ENCODE measurements around the gene E2F4. TPM values are rescaled to one million over a fixed set of nuclear protein-coding genes. Genes with fewer than 3 reads are reported as not detected.

Gene E2F4
- total and polyA plus RNA-seq, 2 of the 13 experiments (the other 11 are each of a cell fraction or from before 2014, with no cell fraction given), result 84.8 to 91.2 TPM

DNA sequence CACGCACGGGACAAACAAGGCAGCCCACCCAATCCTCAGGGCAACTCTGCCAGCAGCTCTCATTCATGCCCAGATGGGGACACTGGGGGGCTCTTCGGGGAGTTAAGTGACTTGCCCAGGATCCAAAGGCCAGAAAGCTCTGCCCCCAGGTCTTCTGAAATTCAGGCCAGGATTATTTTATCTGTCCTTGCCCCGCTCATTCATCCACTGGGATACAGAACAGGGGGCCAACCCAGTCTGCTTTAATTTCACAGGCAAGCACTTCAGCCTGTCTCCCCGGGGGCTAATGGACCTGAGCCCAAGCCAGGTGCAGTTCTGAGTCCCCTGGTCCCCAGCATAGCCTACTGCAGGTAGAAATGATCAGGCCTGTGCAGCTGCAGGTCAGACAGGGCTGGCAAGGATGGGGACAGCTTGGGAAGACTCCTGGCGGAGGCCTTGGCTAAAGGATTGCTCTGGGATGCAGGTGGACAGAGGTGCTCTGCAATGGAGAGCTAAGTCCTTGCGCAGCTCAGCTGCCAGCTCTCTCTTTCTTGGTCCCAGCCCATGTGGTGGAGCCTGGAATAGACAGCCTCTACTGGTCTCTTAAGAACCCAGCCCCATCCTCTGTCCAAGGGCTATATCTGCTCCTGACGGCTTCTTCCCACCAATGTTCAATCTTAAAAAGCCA, 40.4 kb upstream of the E2F4 start:
- Histone ChIP-seq H4K20me1 (ENCODE audit: insufficient read depth, low read length) (peaks cover 9% of the 10 kb centered on the region; the same call in 1 of the 2 replicates), H2AFZ (ENCODE audit: low read length) (no peak overlapping the region), H3K4me1 (ENCODE audit: insufficient read depth, low read length) (peaks cover 23% of the 10 kb centered on the region), H3K4me3 (replicated peaks in 1 of 3; ENCODE audit: insufficient read depth in 1 of 3, low read depth in 2 of 3, low read length in 3 of 3) (peak overlapping the region; percentile 64 to 77 (median 73)), H3K36me3 (replicated peaks in 1 of 2; ENCODE audit: control insufficient read depth in 1 of 2, insufficient read depth in 2 of 2, low read length in 2 of 2) (peaks cover 11 to 26% of the 10 kb centered on the region in 2 experiments; a peak in 4 of 5 replicates), H3K9ac (ENCODE audit: insufficient read depth, low read depth, low read length) (peak overlapping the region; percentile 63; the same call in 1 of the 2 replicates), H3K79me2 (ENCODE audit: insufficient read depth, low read length) (no peaks in the 10 kb centered on the region), H3K4me2 (ENCODE audit: low read depth, low read length) (peak overlapping the region; percentile 96), H3K27me3 (ENCODE audit: control insufficient read depth in 1 of 2, insufficient read depth in 2 of 2, low read length in 2 of 2) (peaks cover 1 to 3% of the 10 kb centered on the region in 2 experiments; a peak in 2 of 5 replicates), H3K27ac (ENCODE audit: extremely low read length, insufficient read depth, low read length) (no peak overlapping the region), H3K9me3 (ENCODE audit: low read length) (no peaks in the 10 kb centered on the region)
- CTCF ChIA-PET (ENCODE audit: low intra/inter-chr PET ratio, low total read pairs), result no interaction called here
- ATAC-seq (peak; percentile 20), FAIRE-seq (no peak), DNase-seq (ENCODE audit: low spot score) (no peak)
- in situ Hi-C loops (cut with HindIII; ENCODE audit: extremely low pct_ligation_motif_present, low pct_unique_long_range_greater_than_20kb) (no loop called here), intact Hi-C loops (cut with micrococcal nuclease; ENCODE audit: unreplicated experiment) (loop anchor here (10.0 kb wide), 1 partner anchor 257 kb away; no protein-coding TSS in a partner anchor)
- WGBS (ENCODE audit: low lambda C conversion rate), result 28% methylated on average over 7 of the region's 8 CpGs
- POLR2A ChIA-PET, result interaction anchor here (0.9 to 4.1 kb wide), 15 partner anchors 8 to 246 kb away, joined by 3 to 31 read pairs (median 6); partner anchors contain the start of genes CBFB, FBXL8, NOL3 and PHAF1
- BruUV-seq (replicated peaks), result no TSS peak
- TF ChIP-seq NCOA5 (CRISPR knock-in tag; IDR thresholded peaks at IDR 0.05) (no peak), HMG20B (CRISPR knock-in tag; conservative IDR thresholded peaks at IDR 0.05) (0 out of 2 replicates have a peak, but pooled peaks have one; percentile 34), ZNF224 (CRISPR knock-in tag; IDR thresholded peaks at IDR 0.05) (peak; percentile 82; the same call in 1 of the 2 replicates), TSC22D2 (CRISPR knock-in tag; IDR thresholded peaks at IDR 0.05; ENCODE audit: borderline replicate concordance) (no peak), ZNF616 (CRISPR knock-in tag; IDR thresholded peaks at IDR 0.05; ENCODE audit: low read depth) (no peak), TRIM24 (CRISPR knock-in tag; IDR thresholded peaks at IDR 0.05) (no peak), ZKSCAN8 (CRISPR knock-in tag; IDR thresholded peaks at IDR 0.05; ENCODE audit: borderline replicate concordance) (no peak), SMYD3 (CRISPR knock-in tag; IDR thresholded peaks at IDR 0.05) (no peak)
- TF ChIP-seq, protein P1, sequence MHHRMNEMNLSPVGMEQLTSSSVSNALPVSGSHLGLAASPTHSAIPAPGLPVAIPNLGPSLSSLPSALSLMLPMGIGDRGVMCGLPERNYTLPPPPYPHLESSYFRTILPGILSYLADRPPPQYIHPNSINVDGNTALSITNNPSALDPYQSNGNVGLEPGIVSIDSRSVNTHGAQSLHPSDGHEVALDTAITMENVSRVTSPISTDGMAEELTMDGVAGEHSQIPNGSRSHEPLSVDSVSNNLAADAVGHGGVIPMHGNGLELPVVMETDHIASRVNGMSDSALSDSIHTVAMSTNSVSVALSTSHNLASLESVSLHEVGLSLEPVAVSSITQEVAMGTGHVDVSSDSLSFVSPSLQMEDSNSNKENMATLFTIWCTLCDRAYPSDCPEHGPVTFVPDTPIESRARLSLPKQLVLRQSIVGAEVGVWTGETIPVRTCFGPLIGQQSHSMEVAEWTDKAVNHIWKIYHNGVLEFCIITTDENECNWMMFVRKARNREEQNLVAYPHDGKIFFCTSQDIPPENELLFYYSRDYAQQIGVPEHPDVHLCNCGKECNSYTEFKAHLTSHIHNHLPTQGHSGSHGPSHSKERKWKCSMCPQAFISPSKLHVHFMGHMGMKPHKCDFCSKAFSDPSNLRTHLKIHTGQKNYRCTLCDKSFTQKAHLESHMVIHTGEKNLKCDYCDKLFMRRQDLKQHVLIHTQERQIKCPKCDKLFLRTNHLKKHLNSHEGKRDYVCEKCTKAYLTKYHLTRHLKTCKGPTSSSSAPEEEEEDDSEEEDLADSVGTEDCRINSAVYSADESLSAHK (CRISPR knock-in tag; IDR thresholded peaks at IDR 0.05; ENCODE audit: borderline replicate concordance), result no peak
- TF ChIP-seq, protein P2, sequence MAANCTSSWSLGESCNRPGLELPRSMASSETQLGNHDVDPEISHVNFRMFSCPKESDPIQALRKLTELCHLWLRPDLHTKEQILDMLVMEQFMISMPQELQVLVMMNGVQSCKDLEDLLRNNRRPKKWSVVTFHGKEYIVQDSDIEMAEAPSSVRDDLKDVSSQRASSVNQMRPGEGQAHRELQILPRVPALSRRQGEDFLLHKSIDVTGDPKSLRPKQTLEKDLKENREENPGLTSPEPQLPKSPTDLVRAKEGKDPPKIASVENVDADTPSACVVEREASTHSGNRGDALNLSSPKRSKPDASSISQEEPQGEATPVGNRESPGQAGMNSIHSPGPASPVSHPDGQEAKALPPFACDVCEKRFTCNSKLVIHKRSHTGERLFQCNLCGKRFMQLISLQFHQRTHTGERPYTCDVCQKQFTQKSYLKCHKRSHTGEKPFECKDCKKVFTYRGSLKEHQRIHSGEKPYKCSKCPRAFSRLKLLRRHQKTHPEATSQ (CRISPR knock-in tag; IDR thresholded peaks at IDR 0.05; ENCODE audit: borderline replicate concordance), result no peak
- TF ChIP-seq, protein P3, sequence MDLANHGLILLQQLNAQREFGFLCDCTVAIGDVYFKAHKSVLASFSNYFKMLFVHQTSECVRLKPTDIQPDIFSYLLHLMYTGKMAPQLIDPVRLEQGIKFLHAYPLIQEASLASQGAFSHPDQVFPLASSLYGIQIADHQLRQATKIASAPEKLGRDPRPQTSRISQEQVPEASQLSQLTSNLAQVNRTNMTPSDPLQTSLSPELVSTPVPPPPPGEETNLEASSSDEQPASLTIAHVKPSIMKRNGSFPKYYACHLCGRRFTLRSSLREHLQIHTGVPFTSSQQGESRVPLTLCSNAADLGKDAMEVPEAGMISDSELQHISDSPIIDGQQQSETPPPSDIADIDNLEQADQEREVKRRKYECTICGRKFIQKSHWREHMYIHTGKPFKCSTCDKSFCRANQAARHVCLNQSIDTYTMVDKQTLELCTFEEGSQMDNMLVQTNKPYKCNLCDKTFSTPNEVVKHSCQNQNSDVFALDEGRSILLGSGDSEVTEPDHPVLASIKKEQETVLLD (CRISPR knock-in tag; IDR thresholded peaks at IDR 0.05; ENCODE audit: low read depth), result no peak
- TF ChIP-seq, protein P4, sequence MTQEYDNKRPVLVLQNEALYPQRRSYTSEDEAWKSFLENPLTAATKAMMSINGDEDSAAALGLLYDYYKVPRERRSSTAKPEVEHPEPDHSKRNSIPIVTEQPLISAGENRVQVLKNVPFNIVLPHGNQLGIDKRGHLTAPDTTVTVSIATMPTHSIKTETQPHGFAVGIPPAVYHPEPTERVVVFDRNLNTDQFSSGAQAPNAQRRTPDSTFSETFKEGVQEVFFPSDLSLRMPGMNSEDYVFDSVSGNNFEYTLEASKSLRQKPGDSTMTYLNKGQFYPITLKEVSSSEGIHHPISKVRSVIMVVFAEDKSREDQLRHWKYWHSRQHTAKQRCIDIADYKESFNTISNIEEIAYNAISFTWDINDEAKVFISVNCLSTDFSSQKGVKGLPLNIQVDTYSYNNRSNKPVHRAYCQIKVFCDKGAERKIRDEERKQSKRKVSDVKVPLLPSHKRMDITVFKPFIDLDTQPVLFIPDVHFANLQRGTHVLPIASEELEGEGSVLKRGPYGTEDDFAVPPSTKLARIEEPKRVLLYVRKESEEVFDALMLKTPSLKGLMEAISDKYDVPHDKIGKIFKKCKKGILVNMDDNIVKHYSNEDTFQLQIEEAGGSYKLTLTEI (CRISPR knock-in tag; conservative IDR thresholded peaks at IDR 0.05), result no peak
- TF ChIP-seq, protein P5, sequence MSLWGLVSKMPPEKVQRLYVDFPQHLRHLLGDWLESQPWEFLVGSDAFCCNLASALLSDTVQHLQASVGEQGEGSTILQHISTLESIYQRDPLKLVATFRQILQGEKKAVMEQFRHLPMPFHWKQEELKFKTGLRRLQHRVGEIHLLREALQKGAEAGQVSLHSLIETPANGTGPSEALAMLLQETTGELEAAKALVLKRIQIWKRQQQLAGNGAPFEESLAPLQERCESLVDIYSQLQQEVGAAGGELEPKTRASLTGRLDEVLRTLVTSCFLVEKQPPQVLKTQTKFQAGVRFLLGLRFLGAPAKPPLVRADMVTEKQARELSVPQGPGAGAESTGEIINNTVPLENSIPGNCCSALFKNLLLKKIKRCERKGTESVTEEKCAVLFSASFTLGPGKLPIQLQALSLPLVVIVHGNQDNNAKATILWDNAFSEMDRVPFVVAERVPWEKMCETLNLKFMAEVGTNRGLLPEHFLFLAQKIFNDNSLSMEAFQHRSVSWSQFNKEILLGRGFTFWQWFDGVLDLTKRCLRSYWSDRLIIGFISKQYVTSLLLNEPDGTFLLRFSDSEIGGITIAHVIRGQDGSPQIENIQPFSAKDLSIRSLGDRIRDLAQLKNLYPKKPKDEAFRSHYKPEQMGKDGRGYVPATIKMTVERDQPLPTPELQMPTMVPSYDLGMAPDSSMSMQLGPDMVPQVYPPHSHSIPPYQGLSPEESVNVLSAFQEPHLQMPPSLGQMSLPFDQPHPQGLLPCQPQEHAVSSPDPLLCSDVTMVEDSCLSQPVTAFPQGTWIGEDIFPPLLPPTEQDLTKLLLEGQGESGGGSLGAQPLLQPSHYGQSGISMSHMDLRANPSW (CRISPR knock-in tag; IDR thresholded peaks at IDR 0.05; ENCODE audit: borderline replicate concordance), result no peak
